Hepatocyte (in vitro differentiated cells): ENCODE data around the gene IRF3. TPM values are rescaled to one million over a fixed set of nuclear protein-coding genes. Genes with fewer than 3 reads are reported as not detected.

Source experiments
- DNase-seq: peaks from one replicate; pipeline ENCODE4 v3.0.0-alpha.2; 2016; ENCODE audit warnings: low spot score
- H2AFZ ChIP-seq: fragments of 200-600 bp; sonication (generic); 2 replicates; pipeline ENCODE4 v1.6.0; 2016; ENCODE audit warnings: antibody characterized with exemption, mild to moderate bottlenecking
- H3K27ac ChIP-seq: fragments of 200-600 bp; sonication (generic); 2 replicates; pipeline ENCODE4 v1.5.1; 2016; ENCODE audit warnings: mild to moderate bottlenecking
- H3K27me3 ChIP-seq: fragments of 200-600 bp; sonication (generic); 2 replicates; pipeline ENCODE4 v1.6.1; 2016
- H3K36me3 ChIP-seq: fragments of 200-600 bp; sonication (generic); replicated peaks from 2 replicates; pipeline ENCODE4 v1.5.1; 2016; ENCODE audit warnings: low read depth; ENCODE audit not compliant: insufficient read depth
- H3K4me1 ChIP-seq: fragments of 200-600 bp; sonication (generic); 2 replicates; pipeline ENCODE4 v1.5.1; 2016; ENCODE audit warnings: mild to moderate bottlenecking, moderate library complexity; ENCODE audit not compliant: insufficient read depth
- H3K4me2 ChIP-seq: fragments of 200-600 bp; sonication (generic); 2 replicates; pipeline ENCODE4 v1.6.0; 2016
- H3K4me3 ChIP-seq: fragments of 200-600 bp; sonication (generic); 2 replicates; pipeline ENCODE4 v1.5.1; 2016; ENCODE audit warnings: mild to moderate bottlenecking
- H3K79me2 ChIP-seq: fragments of 200-600 bp; sonication (generic); 2 replicates; pipeline ENCODE4 v1.6.0; 2017; ENCODE audit warnings: mild to moderate bottlenecking
- H3K9me2 ChIP-seq: fragments of 200-600 bp; sonication (generic); replicated peaks from 2 replicates; pipeline ENCODE4 v1.6.0; 2017; ENCODE audit warnings: mild to moderate bottlenecking; ENCODE audit not compliant: insufficient read depth
- H3K9me3 ChIP-seq: fragments of 200-600 bp; sonication (generic); 2 replicates; pipeline ENCODE4 v1.5.1; 2016; ENCODE audit warnings: low read depth, mild to moderate bottlenecking
- H4K20me1 ChIP-seq: fragments of 200-600 bp; sonication (generic); 2 replicates; pipeline ENCODE4 v1.6.0; 2016; ENCODE audit warnings: mild to moderate bottlenecking; ENCODE audit not compliant: insufficient read depth, poor library complexity, severe bottlenecking
- EZH2 ChIP-seq: fragments of 200-600 bp; sonication (generic); IDR thresholded peaks from 2 replicates; pipeline ENCODE4 v1.6.1; 2016; ENCODE audit warnings: antibody characterized with exemption, mild to moderate bottlenecking, borderline replicate concordance
- EZH2phosphoT487 ChIP-seq: fragments of 200-600 bp; sonication (generic); IDR thresholded peaks from one replicate; pipeline ENCODE4 v1.6.1; 2018; ENCODE audit warnings: antibody characterized with exemption, mild to moderate bottlenecking, low read depth, moderate library complexity; ENCODE audit not compliant: unreplicated experiment, severe bottlenecking
- WGBS: methylation state at CpG from one replicate; pipeline ENCODE4 v1.1.6; 2016; ENCODE audit warnings: low lambda C conversion rate; ENCODE audit errors: missing lambda C conversion rate; 5-methylcytosine and 5-hydroxymethylcytosine counted together
- polyA plus RNA-seq: library from polyadenylated mRNA; unstranded; fragments of >200 nt; fragmentation: Nextera tagmentation; extraction: Ambion mirVana; gene quantifications from 2 replicates; pipeline ENCODE4 v1.2.1, GENCODE V29; 2016
- total RNA-seq: library from RNA; depleted of rRNA; stranded (reverse); fragments of >200 nt; gene quantifications from 2 replicates; pipeline ENCODE4 v1.2.3, GENCODE V29; 2014
- TF ChIP-seq, protein P1 (sequence below): fragments of 200-600 bp; sonication (generic); IDR thresholded peaks from 2 replicates; pipeline ENCODE4 v1.5.1; 2016; ENCODE audit warnings: antibody characterized with exemption, mild to moderate bottlenecking; ENCODE audit not compliant: poor library complexity

The IRF3 gene
- total and polyA plus RNA-seq, 2 experiments from 2014 or later, result 38.8 to 55.6 TPM

DNA sequence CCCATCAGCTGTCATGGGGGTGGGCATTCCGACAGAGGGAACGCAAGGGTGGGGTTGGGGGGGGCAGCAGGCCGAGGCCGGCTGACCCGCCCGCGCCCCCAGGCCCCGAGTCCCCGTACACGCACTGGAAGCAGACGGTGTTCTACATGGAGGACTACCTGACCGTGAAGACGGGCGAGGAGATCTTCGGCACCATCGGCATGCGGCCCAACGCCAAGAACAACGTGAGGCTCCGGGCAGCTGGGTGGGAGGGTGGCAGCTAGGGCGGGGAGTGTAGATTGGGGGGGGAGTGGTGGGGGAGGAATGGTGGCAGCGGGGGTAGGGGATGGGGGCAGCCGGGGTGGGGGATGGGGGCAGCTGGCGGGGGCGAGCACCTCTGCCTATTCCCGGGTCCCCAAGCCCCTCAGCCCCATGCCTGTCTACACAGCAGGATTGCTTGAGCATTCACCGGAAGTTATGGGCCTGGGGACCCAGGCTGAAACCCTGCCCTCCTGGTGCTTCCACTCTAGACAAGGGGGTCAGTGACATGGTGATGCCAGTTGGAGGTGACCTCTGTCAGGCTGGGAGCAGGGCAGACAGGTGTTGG is 20.9 kb upstream of the IRF3 start:
- Histone ChIP-seq H2AFZ (no peak overlapping the region), H3K27me3 (peaks cover 3% of the 10 kb centered on the region), H3K9me2 (no peaks in the 10 kb centered on the region), H3K4me2 (no peak overlapping the region), H3K36me3 (peaks cover 3% of the 10 kb centered on the region), H3K27ac (no peak overlapping the region), H3K4me3 (no peak overlapping the region), H3K9me3 (no peaks in the 10 kb centered on the region), H3K4me1 (peaks cover 16% of the 10 kb centered on the region), H3K79me2 (peaks cover 15% of the 10 kb centered on the region), H4K20me1 (peaks cover 7% of the 10 kb centered on the region)
- WGBS, result 97% methylated on average over 6 of the region's 27 CpGs
- TF ChIP-seq, protein P1, sequence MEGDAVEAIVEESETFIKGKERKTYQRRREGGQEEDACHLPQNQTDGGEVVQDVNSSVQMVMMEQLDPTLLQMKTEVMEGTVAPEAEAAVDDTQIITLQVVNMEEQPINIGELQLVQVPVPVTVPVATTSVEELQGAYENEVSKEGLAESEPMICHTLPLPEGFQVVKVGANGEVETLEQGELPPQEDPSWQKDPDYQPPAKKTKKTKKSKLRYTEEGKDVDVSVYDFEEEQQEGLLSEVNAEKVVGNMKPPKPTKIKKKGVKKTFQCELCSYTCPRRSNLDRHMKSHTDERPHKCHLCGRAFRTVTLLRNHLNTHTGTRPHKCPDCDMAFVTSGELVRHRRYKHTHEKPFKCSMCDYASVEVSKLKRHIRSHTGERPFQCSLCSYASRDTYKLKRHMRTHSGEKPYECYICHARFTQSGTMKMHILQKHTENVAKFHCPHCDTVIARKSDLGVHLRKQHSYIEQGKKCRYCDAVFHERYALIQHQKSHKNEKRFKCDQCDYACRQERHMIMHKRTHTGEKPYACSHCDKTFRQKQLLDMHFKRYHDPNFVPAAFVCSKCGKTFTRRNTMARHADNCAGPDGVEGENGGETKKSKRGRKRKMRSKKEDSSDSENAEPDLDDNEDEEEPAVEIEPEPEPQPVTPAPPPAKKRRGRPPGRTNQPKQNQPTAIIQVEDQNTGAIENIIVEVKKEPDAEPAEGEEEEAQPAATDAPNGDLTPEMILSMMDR, result no peak
- no peak for TF ChIP-seq EZH2phosphoT487
- DNase-seq, result no peak

DNA sequence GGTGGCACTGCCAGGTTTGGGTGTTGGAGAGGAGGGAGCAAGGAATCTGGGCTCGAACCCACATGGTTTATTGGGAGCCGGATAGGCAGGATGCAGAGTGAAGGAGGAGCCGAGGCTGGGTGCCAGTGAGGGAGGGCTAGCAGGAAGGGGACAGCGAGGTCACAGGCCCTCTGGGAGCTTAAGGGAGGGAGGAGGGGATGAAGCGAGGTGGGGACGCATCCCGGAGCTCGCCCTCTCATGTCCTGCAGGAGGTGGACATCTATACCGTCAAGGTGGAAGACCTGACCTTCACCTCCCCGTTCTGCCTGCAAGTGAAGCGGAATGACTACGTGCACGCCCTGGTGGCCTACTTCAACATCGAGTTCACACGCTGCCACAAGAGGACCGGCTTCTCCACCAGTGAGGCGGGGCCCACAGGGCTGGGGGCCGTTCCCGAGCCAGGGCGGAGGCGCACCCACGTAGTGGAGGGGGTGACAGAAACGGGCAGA is 20.2 kb upstream of the IRF3 start:
- Histone ChIP-seq H3K4me3 (no peak overlapping the region), H4K20me1 (peaks cover 14% of the 10 kb centered on the region), H3K9me2 (no peaks in the 10 kb centered on the region), H2AFZ (no peak overlapping the region), H3K4me1 (peaks cover 17% of the 10 kb centered on the region), H3K36me3 (peaks cover 3% of the 10 kb centered on the region), H3K9me3 (no peaks in the 10 kb centered on the region), H3K27ac (no peak overlapping the region), H3K27me3 (no peaks in the 10 kb centered on the region), H3K4me2 (no peak overlapping the region), H3K79me2 (peaks cover 22% of the 10 kb centered on the region)
- TF ChIP-seq, protein P1, result no peak
- TF ChIP-seq EZH2 (no peak), EZH2phosphoT487 (no peak)
- WGBS, result 97% methylated on average over 22 of the region's 23 CpGs
- no peak for DNase-seq

DNA sequence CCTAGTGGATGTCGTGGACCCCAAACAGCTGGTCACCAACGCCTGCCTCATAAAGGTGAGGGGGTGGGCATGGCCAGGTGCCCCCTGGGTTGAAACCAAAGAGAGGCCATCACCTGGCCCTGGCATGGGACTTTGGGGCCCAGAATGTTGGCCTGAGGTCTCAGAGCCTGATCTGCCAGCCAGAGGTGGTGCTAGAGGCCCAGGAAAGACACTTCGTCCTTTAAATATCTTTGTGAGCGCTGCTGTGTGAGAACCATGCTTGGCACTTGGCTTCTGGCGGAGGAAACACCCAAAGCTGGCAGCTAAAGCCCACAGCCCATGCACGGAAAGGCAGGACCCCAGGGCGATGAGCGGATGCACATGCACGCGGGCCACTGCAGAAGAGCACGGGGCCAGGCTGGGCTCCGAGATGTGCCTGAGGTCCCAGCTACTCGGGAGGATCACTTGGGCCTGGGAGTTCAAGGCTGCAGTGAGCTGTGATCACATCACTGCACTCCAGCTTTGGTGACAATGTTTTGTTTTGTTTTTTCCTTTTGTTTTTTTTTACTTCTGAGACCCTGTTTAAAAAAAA is 19.4 kb upstream of the IRF3 start:
- H3K36me3 ChIP-seq, result peaks cover 3% of the 10 kb centered on the region
- H3K4me3 ChIP-seq, result no peak overlapping the region
- no peak overlapping the region for H3K4me2 ChIP-seq
- no peaks in the 10 kb centered on the region for H3K27me3 ChIP-seq
- H3K4me1 ChIP-seq, result peaks cover 18% of the 10 kb centered on the region
- peaks cover 28% of the 10 kb centered on the region for H3K79me2 ChIP-seq
- H2AFZ ChIP-seq, result no peak overlapping the region
- TF ChIP-seq EZH2phosphoT487 (no peak), EZH2 (no peak)
- TF ChIP-seq, protein P1, result no peak
- no peaks in the 10 kb centered on the region for H3K9me2 ChIP-seq
- 95% methylated on average over 13 of the region's 13 CpGs for WGBS
- H3K9me3 ChIP-seq, result no peaks in the 10 kb centered on the region
- DNase-seq, result no peak
- H4K20me1 ChIP-seq, result peaks cover 20% of the 10 kb centered on the region
- no peak overlapping the region for H3K27ac ChIP-seq
